ENCODE results near the gene LINGO4. TPM values are rescaled to one million over a fixed set of nuclear protein-coding genes. Genes with fewer than 3 reads are reported as not detected.

The LINGO4 gene
- total RNA-seq, 4 donors from 2014 or later = 0.14 to 0.48 TPM; not detected in 2

- Histone ChIP-seq H3K9me3 (no peaks in the 10 kb centered on the region), H3K36me3 (no peaks in the 10 kb centered on the region), H3K27ac (no peak overlapping the region), H3K4me3 (no peak overlapping the region), H3K27me3 (peaks cover 14% of the 10 kb centered on the region), H3K4me1 (no peaks in the 10 kb centered on the region)
- DNase-seq = no peak
- 75 to 79% methylated on average over 2 to 8 of the region's 8 CpGs for WGBS, 2 donors (ENCODE audit: low coverage in 1 of 2)
- in situ Hi-C loops (cut with MboI; ENCODE audit: low pct_ligation_motif_present in 1 of 4, low pct_unique_long_range_greater_than_20kb in 1 of 4, low sequenced_read_pairs in 3 of 4) = no loop called here
- intact Hi-C loops (cut with DNase I; ENCODE audit: low total_unique reads) = no loop called here
- no peak for TF ChIP-seq POLR2A (IDR thresholded peaks at IDR 0.05)
- TF ChIP-seq, protein P1, sequence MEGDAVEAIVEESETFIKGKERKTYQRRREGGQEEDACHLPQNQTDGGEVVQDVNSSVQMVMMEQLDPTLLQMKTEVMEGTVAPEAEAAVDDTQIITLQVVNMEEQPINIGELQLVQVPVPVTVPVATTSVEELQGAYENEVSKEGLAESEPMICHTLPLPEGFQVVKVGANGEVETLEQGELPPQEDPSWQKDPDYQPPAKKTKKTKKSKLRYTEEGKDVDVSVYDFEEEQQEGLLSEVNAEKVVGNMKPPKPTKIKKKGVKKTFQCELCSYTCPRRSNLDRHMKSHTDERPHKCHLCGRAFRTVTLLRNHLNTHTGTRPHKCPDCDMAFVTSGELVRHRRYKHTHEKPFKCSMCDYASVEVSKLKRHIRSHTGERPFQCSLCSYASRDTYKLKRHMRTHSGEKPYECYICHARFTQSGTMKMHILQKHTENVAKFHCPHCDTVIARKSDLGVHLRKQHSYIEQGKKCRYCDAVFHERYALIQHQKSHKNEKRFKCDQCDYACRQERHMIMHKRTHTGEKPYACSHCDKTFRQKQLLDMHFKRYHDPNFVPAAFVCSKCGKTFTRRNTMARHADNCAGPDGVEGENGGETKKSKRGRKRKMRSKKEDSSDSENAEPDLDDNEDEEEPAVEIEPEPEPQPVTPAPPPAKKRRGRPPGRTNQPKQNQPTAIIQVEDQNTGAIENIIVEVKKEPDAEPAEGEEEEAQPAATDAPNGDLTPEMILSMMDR (IDR thresholded peaks at IDR 0.05) = no peak
- no peak for TF ChIP-seq EP300 (IDR thresholded peaks at IDR 0.05; ENCODE audit: low read depth)
- TF ChIP-seq POLR2AphosphoS5 (IDR thresholded peaks at IDR 0.05) = no peak
Measured at GRCh38 chr1:151846686-151847237, 41.5 kb upstream of the LINGO4 start.

GRCh38 chr1:151846062-151846568, 40.9 kb upstream of the LINGO4 start:
- TF ChIP-seq POLR2AphosphoS5 (IDR thresholded peaks at IDR 0.05) (no peak), POLR2A (IDR thresholded peaks at IDR 0.05) (no peak), EP300 (IDR thresholded peaks at IDR 0.05; ENCODE audit: low read depth) (no peak)
- TF ChIP-seq, protein P1 (IDR thresholded peaks at IDR 0.05) = no peak
- intact Hi-C loops (cut with DNase I; ENCODE audit: low total_unique reads) = no loop called here
- Histone ChIP-seq H3K9me3 (no peaks in the 10 kb centered on the region), H3K36me3 (no peaks in the 10 kb centered on the region), H3K4me3 (no peak overlapping the region), H3K27ac (no peak overlapping the region), H3K27me3 (peaks cover 14% of the 10 kb centered on the region), H3K4me1 (no peaks in the 10 kb centered on the region)
- no peak for DNase-seq
- in situ Hi-C loops (cut with MboI; ENCODE audit: low pct_ligation_motif_present in 1 of 4, low pct_unique_long_range_greater_than_20kb in 1 of 4, low sequenced_read_pairs in 3 of 4) = no loop called here
- 54 to 64% methylated on average over 5 to 6 of the region's 6 CpGs for WGBS, 2 donors (ENCODE audit: low coverage in 1 of 2)

- Histone ChIP-seq H3K27ac (no peak overlapping the region), H3K9me3 (no peaks in the 10 kb centered on the region), H3K4me3 (no peak overlapping the region), H3K4me1 (peaks cover 3 to 24% (median 13%) of the 10 kb centered on the region in 4 donors), H3K27me3 (peaks cover 33% of the 10 kb centered on the region), H3K36me3 (no peaks in the 10 kb centered on the region)
- intact Hi-C loops (cut with DNase I; ENCODE audit: low total_unique reads) (no loop called here), in situ Hi-C loops (cut with MboI; ENCODE audit: low pct_ligation_motif_present in 1 of 4, low pct_unique_long_range_greater_than_20kb in 1 of 4, low sequenced_read_pairs in 3 of 4) (no loop called here)
- WGBS, 2 donors (ENCODE audit: low coverage in 1 of 2) = 79 to 94% methylated on average over 2 of the region's 2 CpGs
- DNase-seq = no peak
- TF ChIP-seq, protein P1 (IDR thresholded peaks at IDR 0.05) = no peak
- TF ChIP-seq POLR2AphosphoS5 (IDR thresholded peaks at IDR 0.05) = no peak
- no peak for TF ChIP-seq POLR2A (IDR thresholded peaks at IDR 0.05)
- TF ChIP-seq EP300 (IDR thresholded peaks at IDR 0.05; ENCODE audit: low read depth) = no peak
Measured at GRCh38 chr1:151843398-151843797, 38.2 kb upstream of the LINGO4 start.

- Histone ChIP-seq H3K9me3 (no peaks in the 10 kb centered on the region), H3K4me3 (no peak overlapping the region), H3K27ac (peak overlapping the region in 2 of 4 donors; percentile 88 to 90), H3K36me3 (no peaks in the 10 kb centered on the region), H3K4me1 (peaks cover 3 to 39% (median 26%) of the 10 kb centered on the region in 4 donors), H3K27me3 (peaks cover 47% of the 10 kb centered on the region)
- in situ Hi-C loops (cut with MboI; ENCODE audit: low pct_ligation_motif_present in 1 of 4, low pct_unique_long_range_greater_than_20kb in 1 of 4, low sequenced_read_pairs in 3 of 4) (no loop called here), intact Hi-C loops (cut with DNase I; ENCODE audit: low total_unique reads) (no loop called here)
- WGBS, 2 donors (ENCODE audit: low coverage in 1 of 2) = 80 to 100% methylated on average over 1 to 2 of the region's 2 CpGs
- DNase-seq = no peak
- TF ChIP-seq EP300 (IDR thresholded peaks at IDR 0.05; ENCODE audit: low read depth) (no peak), POLR2A (IDR thresholded peaks at IDR 0.05) (no peak), POLR2AphosphoS5 (IDR thresholded peaks at IDR 0.05) (no peak)
- TF ChIP-seq, protein P1 (IDR thresholded peaks at IDR 0.05) = no peak
Measured at GRCh38 chr1:151841141-151841540, 35.9 kb upstream of the LINGO4 start.

Measured in transverse colon (tissue), 4 donors.